Amniotic epithelial cell (primary cell): ENCODE measurements around the gene COPZ1.

Experiments
- DNase-seq: peaks from one replicate; pipeline ENCODE4 v3.0.0-alpha.2; 2010; ENCODE audit warnings: low read depth

Gene COPZ1

DNA sequence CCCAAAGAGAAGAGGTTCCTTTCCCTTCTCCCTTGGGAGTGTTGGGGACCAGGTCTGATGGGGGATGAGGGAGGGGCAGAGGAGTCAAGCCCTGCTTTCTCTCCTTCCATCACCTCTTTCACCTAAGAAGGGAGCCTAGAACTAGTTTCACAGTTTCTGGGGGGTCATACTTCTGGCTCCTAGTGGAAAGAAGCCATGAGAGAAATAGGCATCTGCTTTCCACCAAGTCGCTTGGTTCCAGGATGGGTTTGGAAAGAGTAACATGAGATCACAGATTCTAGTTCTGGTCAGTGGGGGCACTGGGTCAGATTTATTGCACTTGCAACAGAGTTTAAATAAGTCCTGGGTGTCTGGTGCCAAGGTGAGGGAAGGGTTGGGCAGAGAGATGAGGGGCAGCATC, 70.1 kb downstream of the COPZ1 start:
- no peak for DNase-seq

DNA sequence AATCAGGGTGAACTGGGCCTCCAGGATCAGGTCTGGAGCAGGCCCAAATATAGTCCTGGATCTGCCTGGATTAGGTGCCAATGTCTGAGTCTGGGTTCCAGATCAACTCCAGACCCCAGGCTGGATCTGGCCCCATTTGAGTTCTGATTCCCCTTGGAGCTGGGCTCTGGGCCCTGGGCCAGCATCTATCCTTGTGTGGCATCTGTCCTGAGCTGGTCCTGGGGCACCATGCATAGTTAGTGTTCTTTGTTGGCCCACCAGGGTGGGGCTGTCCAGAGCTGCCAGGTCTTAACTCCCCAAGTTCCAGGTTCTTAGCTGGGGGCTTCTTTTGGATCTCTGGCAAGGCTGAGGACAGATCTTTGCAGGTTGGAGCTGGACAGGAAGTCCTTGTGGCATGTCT, 70.6 kb downstream of the COPZ1 start:
- DNase-seq, result no peak

GRCh38 chr12:54397157-54397556, 72.2 kb downstream of the COPZ1 start:
- no peak for DNase-seq

DNA sequence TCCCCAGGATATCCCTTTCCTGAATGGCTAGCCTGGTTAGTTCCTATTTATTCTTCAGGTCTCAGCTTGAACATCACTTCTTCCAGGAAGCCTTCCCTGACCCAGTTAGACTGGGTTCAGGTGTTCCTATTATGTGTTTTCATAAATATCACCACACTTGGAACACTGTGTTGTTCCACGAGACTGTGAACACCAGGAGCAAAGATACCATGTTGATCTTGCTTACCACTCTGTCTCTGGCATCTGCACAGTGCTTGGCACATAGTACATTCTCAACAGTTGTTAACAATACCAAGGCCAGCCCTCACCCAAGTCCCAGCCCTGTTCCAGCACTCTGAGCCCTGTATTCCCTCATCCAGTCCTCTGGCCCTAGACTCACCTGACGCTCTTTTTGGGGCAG, 73.3 kb downstream of the COPZ1 start:
- DNase-seq, result no peak

DNA sequence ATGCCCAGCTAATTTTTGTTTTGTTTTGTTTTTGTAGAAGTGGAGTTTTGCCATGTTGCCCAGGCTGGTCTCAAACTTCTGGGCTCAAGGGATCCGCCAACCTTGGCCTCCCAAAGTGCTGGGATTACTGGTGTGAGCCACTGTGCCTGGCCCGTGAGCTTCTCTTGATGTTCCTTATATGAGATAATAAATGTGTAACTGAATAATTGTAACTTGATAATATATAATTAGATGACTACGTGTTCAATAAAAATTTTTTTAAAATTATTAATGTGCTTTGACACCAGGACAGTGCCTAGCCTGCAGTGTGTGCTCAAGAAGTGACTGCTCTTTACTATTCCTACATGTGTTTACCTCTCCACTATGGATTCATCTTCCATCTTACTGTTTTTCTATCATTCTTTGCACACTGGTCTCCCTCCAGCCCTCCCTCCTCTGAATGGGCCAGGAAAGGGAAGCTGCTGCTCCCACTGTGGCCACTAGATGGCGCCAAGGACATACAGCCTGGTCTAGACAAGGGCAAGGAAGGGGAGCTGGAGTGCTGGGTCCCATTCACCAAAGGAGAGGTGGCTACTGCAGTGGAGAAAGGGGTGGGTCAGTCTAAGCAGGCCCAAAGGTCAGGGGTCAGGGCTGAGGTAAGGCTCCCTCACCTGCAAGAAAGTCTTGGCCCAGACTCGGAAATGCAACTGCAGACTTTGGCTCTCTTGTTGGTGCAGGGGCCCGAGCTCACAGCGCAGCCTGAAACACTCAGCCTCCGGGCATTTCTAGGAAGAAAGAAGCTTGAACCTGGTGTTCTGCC, 74.3 kb downstream of the COPZ1 start:
- DNase-seq, result peak; percentile 74

DNA sequence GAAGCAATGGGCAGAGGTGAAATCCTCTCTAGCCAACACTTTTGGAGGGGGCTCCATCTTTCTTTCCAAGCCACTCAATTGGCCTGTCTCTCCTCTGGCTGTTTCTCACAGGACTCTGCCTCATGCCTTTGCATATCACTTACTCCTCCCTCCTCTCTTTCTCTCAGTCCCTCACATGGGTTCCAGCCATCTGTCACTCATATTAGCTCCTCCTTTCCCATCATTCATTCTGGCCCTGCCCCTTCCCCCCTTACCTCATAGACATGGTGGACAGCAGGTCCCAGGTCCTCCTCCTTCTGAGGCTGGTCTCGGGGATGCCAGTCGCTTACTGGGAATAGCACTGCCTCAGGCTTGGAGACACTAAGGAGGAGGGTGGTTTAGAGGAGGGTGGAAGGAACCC, 76.2 kb downstream of the COPZ1 start:
- DNase-seq, result no peak
